ENCODE measurements around the gene C2orf72.
"Not testable (repeated sequence)": the region's sequence is repeated elsewhere in the genome, so short reads cannot be mapped to it uniquely, and the experiment has no call there.

C2orf72 gene

DNA sequence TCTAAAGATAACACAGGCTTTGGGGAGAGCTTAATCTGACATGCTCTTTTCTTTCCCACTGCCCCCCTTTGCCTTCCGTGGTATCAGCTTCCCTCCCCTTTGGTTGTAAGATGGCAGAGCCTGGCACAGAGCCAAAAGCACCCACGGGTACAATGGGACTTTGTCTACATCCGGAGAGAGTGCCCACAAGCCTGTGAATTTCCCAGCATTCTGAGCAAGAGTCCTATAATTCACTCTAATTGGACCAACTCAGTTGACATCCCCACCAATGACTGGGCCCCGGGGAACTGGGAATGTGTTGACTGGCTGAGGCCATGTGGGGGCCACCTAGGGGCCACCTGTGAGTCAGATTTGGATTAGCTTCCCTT lies 20.1 kb upstream of the C2orf72 start:
- Mint-ChIP-seq H3K36me3 (ENCODE audit: insufficient read depth) (peaks cover 3% of the 10 kb centered on the region), H3K9me3 (no peaks in the 10 kb centered on the region), H3K27ac (ENCODE audit: low read depth) (peak overlapping the region; percentile 19), H3K27me3 (peaks cover 64% of the 10 kb centered on the region), H3K4me1 (peaks cover 5% of the 10 kb centered on the region), H3K4me3 (no peak overlapping the region)
- DNase-seq (ENCODE audit: low spot score in 2 of 2) (no peak), ATAC-seq (replicated peaks; ENCODE audit: extremely low read depth, poor library complexity, severe bottlenecking) (no peak)

DNA sequence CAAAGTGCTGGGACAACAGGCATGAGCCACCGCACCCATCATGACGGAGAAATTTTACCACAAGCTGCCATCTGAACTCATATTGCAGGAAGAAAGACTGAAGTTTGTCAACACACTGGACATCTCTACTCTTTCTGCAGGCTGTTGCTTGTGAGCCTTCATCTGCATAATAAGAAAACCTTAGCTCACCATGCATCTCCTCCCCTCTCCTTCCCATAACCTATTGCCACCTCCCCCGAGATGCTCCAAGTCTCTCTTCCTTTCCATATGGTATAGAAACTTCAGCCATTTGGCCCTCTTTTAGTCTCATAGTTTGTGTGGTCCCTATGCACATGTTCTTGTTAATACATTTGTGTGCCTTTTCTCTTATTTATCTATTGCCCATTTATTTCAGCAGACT lies 19.1 kb upstream of the C2orf72 start:
- Mint-ChIP-seq H3K9me3 (no peaks in the 10 kb centered on the region), H3K4me3 (no peak overlapping the region), H3K27ac (ENCODE audit: low read depth) (no peak overlapping the region), H3K36me3 (ENCODE audit: insufficient read depth) (peaks cover 2% of the 10 kb centered on the region), H3K27me3 (peaks cover 56% of the 10 kb centered on the region), H3K4me1 (peaks cover 5% of the 10 kb centered on the region)
- ATAC-seq (replicated peaks; ENCODE audit: extremely low read depth, poor library complexity, severe bottlenecking) = no peak
- DNase-seq (ENCODE audit: low spot score in 2 of 2) = no peak

DNA sequence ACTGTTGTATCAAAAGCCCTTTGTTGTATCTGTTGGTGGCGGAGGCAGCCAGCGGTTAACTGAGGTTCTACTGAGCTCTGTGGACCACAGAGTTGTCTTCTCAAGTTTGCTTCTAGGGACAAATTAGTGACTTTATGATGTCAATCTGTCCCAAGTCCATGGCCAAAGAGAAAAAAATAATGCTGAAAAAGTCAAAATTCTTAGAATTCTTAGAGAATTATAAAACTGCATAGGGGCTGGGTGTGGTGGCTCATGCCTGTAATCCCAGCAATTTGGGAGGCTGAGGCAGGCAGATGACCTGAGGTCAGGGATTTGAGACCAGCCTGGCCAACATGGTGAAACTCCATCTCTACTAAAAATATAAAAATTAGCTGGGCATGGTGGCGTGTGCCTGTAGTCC lies 12.3 kb upstream of the C2orf72 start:
- H3K27me3 Mint-ChIP-seq = peaks cover 23% of the 10 kb centered on the region
- not testable (repeated sequence) for H3K27ac Mint-ChIP-seq (ENCODE audit: low read depth); ATAC-seq (replicated peaks; ENCODE audit: extremely low read depth, poor library complexity, severe bottlenecking); H3K4me1 Mint-ChIP-seq; H3K4me3 Mint-ChIP-seq; DNase-seq (ENCODE audit: low spot score in 2 of 2); H3K36me3 Mint-ChIP-seq (ENCODE audit: insufficient read depth); H3K9me3 Mint-ChIP-seq

DNA sequence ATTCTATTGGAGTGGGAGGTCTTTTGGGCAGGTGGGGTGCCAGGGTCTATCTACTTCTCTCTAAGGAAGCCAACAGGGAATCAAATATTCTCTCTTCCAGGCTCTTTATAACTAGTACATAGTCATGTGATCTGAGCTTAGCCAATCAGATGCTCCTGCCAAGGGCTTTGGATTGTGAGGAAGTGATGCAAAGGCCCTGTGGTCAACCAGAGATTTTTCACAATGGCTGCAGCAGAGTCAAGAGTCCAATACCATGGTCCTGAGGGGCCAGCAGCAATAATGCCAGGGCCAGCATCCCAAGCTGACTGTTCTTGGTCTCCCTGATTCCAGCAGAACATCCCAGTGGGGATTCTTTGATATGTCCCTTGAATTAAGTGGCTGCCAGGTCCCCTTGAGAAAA lies 8.4 kb upstream of the C2orf72 start:
- peaks cover 25% of the 10 kb centered on the region for H3K27me3 Mint-ChIP-seq
- no peak for DNase-seq (ENCODE audit: low spot score in 2 of 2)
- H3K4me1 Mint-ChIP-seq = no peaks in the 10 kb centered on the region
- no peak overlapping the region for H3K4me3 Mint-ChIP-seq
- H3K36me3 Mint-ChIP-seq (ENCODE audit: insufficient read depth) = no peaks in the 10 kb centered on the region
- ATAC-seq (replicated peaks; ENCODE audit: extremely low read depth, poor library complexity, severe bottlenecking) = no peak
- H3K27ac Mint-ChIP-seq (ENCODE audit: low read depth) = no peak overlapping the region
- H3K9me3 Mint-ChIP-seq = no peaks in the 10 kb centered on the region

DNA sequence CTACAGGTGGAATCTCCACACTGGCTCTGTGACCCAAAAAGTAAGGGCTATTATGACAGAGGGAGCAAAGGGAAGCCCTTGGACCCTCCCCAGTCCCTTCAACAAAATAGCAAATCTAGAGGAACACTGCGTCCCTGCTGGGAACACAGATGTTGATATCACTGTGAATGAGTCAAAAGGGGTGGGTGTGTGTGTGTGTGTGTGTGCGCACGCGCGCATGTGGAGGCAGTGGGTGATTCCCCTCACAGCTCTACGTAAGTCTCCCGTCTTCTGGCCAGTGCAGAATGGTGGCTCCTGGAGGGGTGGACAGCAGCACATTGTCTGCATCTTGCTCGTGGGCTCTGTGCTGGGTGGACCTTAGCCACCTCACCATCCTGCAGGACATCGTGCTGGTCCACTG lies 7.8 kb upstream of the C2orf72 start:
- no peaks in the 10 kb centered on the region for H3K4me1 Mint-ChIP-seq
- no peak overlapping the region for H3K27ac Mint-ChIP-seq (ENCODE audit: low read depth)
- H3K9me3 Mint-ChIP-seq = no peaks in the 10 kb centered on the region
- ATAC-seq (replicated peaks; ENCODE audit: extremely low read depth, poor library complexity, severe bottlenecking) (no peak), DNase-seq (ENCODE audit: low spot score in 2 of 2) (no peak)
- H3K36me3 Mint-ChIP-seq (ENCODE audit: insufficient read depth) = no peaks in the 10 kb centered on the region
- no peak overlapping the region for H3K4me3 Mint-ChIP-seq
- H3K27me3 Mint-ChIP-seq = peaks cover 26% of the 10 kb centered on the region

DNA sequence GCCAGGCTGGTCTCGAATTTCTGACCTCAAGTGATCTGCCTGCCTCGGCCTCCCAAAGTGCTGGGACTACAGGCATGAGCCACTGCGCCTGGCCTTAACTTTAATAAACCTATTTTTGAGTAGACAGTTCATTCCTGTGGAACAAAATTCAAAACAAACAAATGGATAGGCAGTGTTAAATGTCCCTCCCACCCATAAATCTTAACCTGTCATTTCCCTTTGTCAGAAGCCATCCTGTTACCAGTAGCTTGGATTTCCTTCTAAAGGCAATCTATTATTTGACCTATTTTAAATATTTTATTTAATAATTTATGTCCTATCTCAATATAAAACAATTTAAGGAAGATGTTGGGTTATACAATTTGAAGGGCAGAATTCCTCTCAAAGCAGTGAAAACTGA lies 6.6 kb upstream of the C2orf72 start:
- Mint-ChIP-seq H3K4me1 (no peaks in the 10 kb centered on the region), H3K4me3 (no peak overlapping the region), H3K27ac (ENCODE audit: low read depth) (no peak overlapping the region), H3K9me3 (no peaks in the 10 kb centered on the region), H3K27me3 (peaks cover 36% of the 10 kb centered on the region), H3K36me3 (ENCODE audit: insufficient read depth) (no peaks in the 10 kb centered on the region)
- ATAC-seq (replicated peaks; ENCODE audit: extremely low read depth, poor library complexity, severe bottlenecking) (no peak), DNase-seq (ENCODE audit: low spot score in 2 of 2) (no peak)

DNA sequence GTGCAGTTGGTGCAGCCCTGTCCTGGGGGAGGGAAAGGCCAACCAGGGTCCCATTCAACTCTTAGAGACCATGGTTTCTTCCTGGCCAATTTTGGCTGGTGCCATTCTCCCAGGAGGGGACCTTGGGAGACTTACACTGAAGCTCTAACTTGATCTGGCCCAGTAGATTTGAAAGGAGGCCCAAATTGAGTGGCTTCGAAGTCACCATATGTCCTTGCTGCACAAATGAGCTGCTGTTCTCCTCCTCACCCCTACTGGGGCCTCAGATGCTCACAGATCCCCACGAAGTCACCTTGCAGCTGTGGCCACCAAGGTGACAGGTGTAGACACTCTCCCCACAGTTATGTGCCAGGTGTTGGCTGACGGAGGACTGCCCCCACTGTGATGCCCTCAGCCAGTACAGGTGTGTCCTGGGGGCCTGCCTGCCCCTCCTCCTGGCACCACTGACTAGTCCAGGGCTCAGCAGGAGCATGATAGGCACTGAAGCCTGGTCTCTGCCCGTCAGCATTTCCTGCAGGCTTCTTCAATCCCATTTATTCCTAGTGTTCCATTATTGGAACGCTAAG lies 4.7 kb upstream of the C2orf72 start:
- Mint-ChIP-seq H3K4me1 (no peaks in the 10 kb centered on the region), H3K27me3 (peaks cover 50% of the 10 kb centered on the region), H3K36me3 (ENCODE audit: insufficient read depth) (no peaks in the 10 kb centered on the region), H3K9me3 (no peaks in the 10 kb centered on the region), H3K27ac (ENCODE audit: low read depth) (no peak overlapping the region), H3K4me3 (no peak overlapping the region)
- DNase-seq (ENCODE audit: low spot score in 2 of 2) (no peak), ATAC-seq (replicated peaks; ENCODE audit: extremely low read depth, poor library complexity, severe bottlenecking) (no peak)

DNA sequence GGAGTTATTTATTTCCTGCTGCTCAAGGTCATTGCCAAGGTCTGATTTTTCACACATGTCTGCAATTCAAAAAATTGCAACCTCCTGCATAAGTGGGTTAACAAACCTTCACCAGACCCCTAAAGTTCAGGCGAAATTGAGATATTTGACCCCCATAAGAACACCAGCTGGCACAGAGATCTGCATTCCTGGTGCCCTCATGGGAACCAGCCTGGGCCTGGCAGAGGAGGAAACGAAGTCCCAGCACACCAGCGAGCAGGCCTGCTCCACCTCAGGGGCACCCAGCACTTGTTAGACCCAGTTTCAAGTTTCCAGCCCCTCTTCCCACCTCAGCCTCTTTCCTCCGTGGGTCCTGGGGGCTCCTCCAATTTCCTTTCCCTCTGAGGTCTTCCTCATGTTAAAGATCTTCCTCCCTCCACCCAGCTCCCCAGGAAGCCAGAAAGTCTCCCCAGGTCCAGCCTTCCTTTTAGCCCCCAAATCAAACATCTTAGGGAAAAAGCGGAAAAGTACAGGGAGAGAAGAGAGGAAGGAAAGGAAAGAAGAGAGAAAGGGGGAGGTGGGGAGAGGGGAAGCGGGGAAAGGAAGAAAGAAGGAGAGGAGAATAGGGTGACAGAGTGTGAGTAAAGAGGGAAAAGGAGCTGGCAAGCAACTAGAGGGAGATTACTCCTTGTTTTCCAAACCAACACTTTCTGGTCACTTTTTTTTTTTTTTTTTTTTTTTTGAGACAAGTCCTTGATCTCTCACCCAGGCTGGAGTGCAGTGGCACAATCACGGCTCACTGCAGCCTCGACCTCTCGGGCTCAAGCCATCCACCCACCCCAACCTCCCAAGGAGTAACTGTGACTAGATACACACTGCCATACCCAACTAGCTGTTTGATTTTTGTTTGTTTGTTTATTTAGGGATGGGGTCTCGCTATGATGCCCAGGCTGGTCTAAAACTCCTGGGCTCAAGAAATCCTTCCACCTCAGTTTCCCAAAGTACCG lies 3.9 kb upstream of the C2orf72 start:
- Mint-ChIP-seq H3K4me1 (no peaks in the 10 kb centered on the region), H3K36me3 (ENCODE audit: insufficient read depth) (no peaks in the 10 kb centered on the region), H3K27ac (ENCODE audit: low read depth) (no peak overlapping the region), H3K27me3 (peaks cover 57% of the 10 kb centered on the region), H3K4me3 (no peak overlapping the region), H3K9me3 (no peaks in the 10 kb centered on the region)
- no peak for DNase-seq (ENCODE audit: low spot score in 2 of 2)
- ATAC-seq (replicated peaks; ENCODE audit: extremely low read depth, poor library complexity, severe bottlenecking) = no peak

DNA sequence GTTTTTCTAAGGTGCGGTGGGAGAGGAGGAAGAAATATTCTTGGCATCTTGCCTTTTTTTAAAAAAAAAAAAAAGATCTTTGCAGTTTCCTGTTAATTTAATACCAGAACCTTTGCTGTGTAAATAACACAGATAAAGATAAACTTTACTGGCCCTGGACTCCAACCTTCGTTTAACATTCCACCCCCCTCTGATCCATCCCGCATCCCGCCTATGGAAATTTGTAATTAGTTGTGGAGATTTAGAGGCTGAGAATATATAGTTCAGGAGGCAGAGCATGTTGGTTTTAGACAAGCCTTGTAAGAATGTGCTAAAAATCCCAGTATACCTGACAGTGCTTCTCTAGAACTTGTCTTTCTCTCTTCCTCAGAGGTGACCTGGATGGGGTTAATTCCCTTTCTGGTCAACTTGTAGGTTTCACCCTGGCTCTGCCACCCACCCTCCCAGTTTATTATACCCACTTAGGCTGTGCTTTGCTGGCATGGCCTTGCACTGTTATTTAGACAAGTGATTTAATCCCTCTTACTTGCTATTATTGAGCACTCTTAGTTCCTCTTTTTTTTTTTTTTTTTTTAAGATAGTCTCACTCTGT lies 2.9 kb upstream of the C2orf72 start:
- DNase-seq (ENCODE audit: low spot score in 2 of 2) = no peak

DNA sequence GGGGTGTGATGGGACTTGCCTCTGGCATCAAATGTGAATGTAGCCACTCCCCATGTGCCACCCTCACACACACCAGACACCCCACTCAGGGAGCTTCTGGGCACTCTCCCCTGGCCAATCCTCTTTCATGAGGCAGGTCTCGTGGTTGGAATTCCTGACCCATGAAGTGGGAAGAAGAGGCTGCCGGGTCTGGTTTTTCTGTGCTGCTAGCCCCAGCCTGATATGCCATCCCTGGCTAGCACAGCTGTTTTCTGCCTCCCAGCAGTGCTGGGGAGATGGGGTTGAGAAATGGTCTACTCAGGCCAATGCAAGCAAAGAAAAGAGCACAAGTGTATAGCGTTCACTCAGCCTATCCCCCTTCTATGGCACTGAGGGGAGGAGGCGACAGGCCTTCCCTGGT lies 1.2 kb upstream of the C2orf72 start:
- DNase-seq (ENCODE audit: low spot score in 2 of 2) = no peak
- Mint-ChIP-seq H3K9me3 (no peaks in the 10 kb centered on the region), H3K4me1 (no peaks in the 10 kb centered on the region), H3K36me3 (ENCODE audit: insufficient read depth) (no peaks in the 10 kb centered on the region), H3K27ac (ENCODE audit: low read depth) (no peak overlapping the region), H3K27me3 (peaks cover 84% of the 10 kb centered on the region), H3K4me3 (no peak overlapping the region)
- no peak for ATAC-seq (replicated peaks; ENCODE audit: extremely low read depth, poor library complexity, severe bottlenecking)

More for the DNA sequence above, 2.9 kb upstream of the C2orf72 start:
- H3K27ac Mint-ChIP-seq (ENCODE audit: low read depth) = no peak overlapping the region
- peaks cover 67% of the 10 kb centered on the region for H3K27me3 Mint-ChIP-seq
- H3K4me3 Mint-ChIP-seq = no peak overlapping the region
- H3K9me3 Mint-ChIP-seq = no peaks in the 10 kb centered on the region
- no peaks in the 10 kb centered on the region for H3K4me1 Mint-ChIP-seq
- H3K36me3 Mint-ChIP-seq (ENCODE audit: insufficient read depth) = no peaks in the 10 kb centered on the region
- no peak for ATAC-seq (replicated peaks; ENCODE audit: extremely low read depth, poor library complexity, severe bottlenecking)

DNA sequence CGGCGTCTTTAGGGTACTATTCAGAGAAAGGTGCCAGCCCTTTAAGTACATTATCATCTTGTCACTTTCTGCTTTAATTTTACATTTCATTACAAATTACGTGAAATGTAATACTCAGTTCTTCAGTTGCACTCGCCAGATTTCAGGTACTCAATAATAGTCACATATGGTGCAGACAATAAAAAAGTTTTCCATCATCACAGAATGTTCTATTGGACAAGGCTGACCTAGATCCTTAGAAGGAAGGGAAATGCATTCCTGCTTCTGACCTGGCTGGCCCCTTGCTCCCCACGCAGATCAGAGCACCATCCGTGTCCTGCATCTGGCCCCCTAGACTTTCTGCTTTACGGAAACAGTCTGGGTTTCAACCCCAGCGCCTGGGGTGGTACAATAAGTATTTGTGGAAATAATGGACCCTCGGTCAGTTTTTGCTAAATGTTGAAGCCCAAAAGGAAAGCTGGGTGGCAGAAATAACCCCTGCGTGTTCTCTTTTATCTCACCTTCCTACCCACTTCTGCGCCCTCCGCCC lies 681 bp upstream of the C2orf72 start:
- Mint-ChIP-seq H3K27ac (ENCODE audit: low read depth) (no peak overlapping the region), H3K4me1 (no peaks in the 10 kb centered on the region), H3K9me3 (no peaks in the 10 kb centered on the region), H3K4me3 (peak overlapping the region; percentile 37), H3K36me3 (ENCODE audit: insufficient read depth) (no peaks in the 10 kb centered on the region), H3K27me3 (peaks cover 89% of the 10 kb centered on the region)
- no peak for DNase-seq (ENCODE audit: low spot score in 2 of 2)
- ATAC-seq (replicated peaks; ENCODE audit: extremely low read depth, poor library complexity, severe bottlenecking) = no peak

DNA sequence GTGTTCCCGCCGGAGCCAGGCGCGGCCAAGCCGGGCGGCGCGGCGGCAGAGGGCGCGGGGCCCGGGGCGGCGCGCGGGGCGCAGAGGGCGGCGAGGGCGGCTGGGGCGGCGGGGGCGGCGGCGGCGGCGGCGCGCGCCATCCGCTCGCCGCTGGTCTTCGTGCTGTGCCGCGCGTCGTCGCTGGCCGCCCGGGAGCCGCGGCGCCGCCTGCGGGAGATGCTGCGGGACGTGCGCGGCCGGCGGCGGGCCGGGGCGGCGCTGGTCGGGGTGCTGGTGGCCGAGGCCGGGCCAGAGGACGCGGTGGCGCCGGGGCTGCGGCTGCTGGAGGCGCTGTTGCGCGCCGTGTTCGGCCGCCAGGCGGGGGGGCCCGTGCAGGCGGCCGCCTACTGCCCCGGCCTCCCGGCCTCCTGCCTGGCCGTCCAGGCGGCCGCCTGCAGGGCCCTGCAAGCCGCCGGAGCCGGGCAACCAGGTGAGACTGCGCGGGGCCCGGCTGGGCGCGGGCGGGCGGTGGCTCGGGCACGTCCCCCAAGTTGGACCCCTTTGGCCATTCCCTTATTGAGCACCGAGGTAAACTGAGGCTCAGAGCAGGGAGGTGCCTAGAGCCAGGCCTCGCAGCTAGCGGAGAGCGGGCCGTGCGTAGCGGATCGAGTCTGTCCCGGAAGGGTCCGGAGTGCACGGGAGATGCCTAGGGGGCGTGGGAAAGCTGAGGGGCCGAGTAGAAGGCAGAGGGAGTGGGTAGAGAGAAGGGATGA lies 584 bp downstream of the C2orf72 start:
- no peak for ATAC-seq (replicated peaks; ENCODE audit: extremely low read depth, poor library complexity, severe bottlenecking)

More for the DNA sequence above, 584 bp downstream of the C2orf72 start:
- Mint-ChIP-seq H3K4me3 (peak overlapping the region; percentile 53), H3K36me3 (ENCODE audit: insufficient read depth) (no peaks in the 10 kb centered on the region), H3K27ac (ENCODE audit: low read depth) (no peak overlapping the region), H3K27me3 (peaks cover 88% of the 10 kb centered on the region), H3K9me3 (no peaks in the 10 kb centered on the region), H3K4me1 (no peaks in the 10 kb centered on the region)
- no peak for DNase-seq (ENCODE audit: low spot score in 2 of 2)
